H9 (cell line): ENCODE results near the gene LINGO3. TPM values are rescaled to one million over a fixed set of nuclear protein-coding genes. Genes with fewer than 3 reads are reported as not detected.
A peak's percentile ranks its signal among the peaks of the same experiment; 100 is the strongest.

Experiments
- DNase-seq: peaks from one replicate; pipeline ENCODE4 v3.0.0-alpha.2; 2017
- H2AFZ ChIP-seq: one replicate; pipeline ENCODE4 v1.6.1; 2013; ENCODE audit warnings: mild to moderate bottlenecking, low read length, control low read depth, moderate library complexity
- H2AK5ac ChIP-seq: 2 replicates; pipeline ENCODE4 v1.6.1; 2013; ENCODE audit warnings: low read length, control low read depth, mixed read lengths; ENCODE audit not compliant: insufficient read length
- H2BK120ac ChIP-seq: one replicate; pipeline ENCODE4 v1.6.1; 2013; ENCODE audit warnings: low read depth, mild to moderate bottlenecking, low read length, control low read depth, inconsistent platforms; ENCODE audit not compliant: poor library complexity, severe bottlenecking
- H2BK12ac ChIP-seq: 2 replicates; pipeline ENCODE4 v1.6.1; 2013; ENCODE audit warnings: low read length, control low read depth, mixed read lengths, low read depth; ENCODE audit not compliant: insufficient read length
- H2BK15ac ChIP-seq: 2 replicates; pipeline ENCODE4 v1.6.1; 2013; ENCODE audit warnings: low read depth, low read length, control low read depth
- H2BK20ac ChIP-seq: one replicate; pipeline ENCODE4 v1.6.1; 2013; ENCODE audit warnings: low read depth, mild to moderate bottlenecking, low read length, control low read depth, inconsistent platforms; ENCODE audit not compliant: poor library complexity, severe bottlenecking
- H2BK5ac ChIP-seq: 2 replicates; pipeline ENCODE4 v1.6.1; 2013; ENCODE audit warnings: low read length, control low read depth, mixed read lengths; ENCODE audit not compliant: insufficient read length
- H3K14ac ChIP-seq: 2 replicates; pipeline ENCODE4 v1.6.1; 2013; ENCODE audit warnings: low read length, control low read depth; ENCODE audit not compliant: insufficient read depth
- H3K18ac ChIP-seq: 2 replicates; pipeline ENCODE4 v1.6.1; 2013; ENCODE audit warnings: low read depth, mild to moderate bottlenecking, mixed read lengths, low read length, control low read depth; ENCODE audit not compliant: insufficient read length
- H3K23ac ChIP-seq: 2 replicates; pipeline ENCODE4 v1.6.1; 2013; ENCODE audit warnings: low read length, control low read depth, mixed read lengths, low read depth; ENCODE audit not compliant: insufficient read length
- H3K23me2 ChIP-seq: 2 replicates; pipeline ENCODE4 v1.6.1; 2013; ENCODE audit warnings: low read depth, mild to moderate bottlenecking, mixed read lengths, low read length, control low read depth; ENCODE audit not compliant: insufficient read length, poor library complexity, severe bottlenecking
- H3K27ac ChIP-seq: 2 replicates; pipeline ENCODE4 v1.5.1; 2013; ENCODE audit warnings: low read length, control low read depth, mixed read lengths, low read depth; ENCODE audit not compliant: insufficient read length
- H3K27me3 ChIP-seq: 2 replicates; pipeline ENCODE4 v1.6.1; 2013; ENCODE audit warnings: low read length, control low read depth, inconsistent platforms; ENCODE audit not compliant: insufficient read depth
- H3K4ac ChIP-seq: 2 replicates; pipeline ENCODE4 v1.6.1; 2013; ENCODE audit warnings: low read depth, mild to moderate bottlenecking, control low read depth, inconsistent platforms, low read length, moderate library complexity
- H3K4me1 ChIP-seq: 2 replicates; pipeline ENCODE4 v1.6.1; 2013; ENCODE audit warnings: low read length, control low read depth, inconsistent platforms; ENCODE audit not compliant: insufficient read depth
- H3K4me2 ChIP-seq: 2 replicates; pipeline ENCODE4 v1.6.1; 2013; ENCODE audit warnings: low read length, control low read depth, mixed read lengths; ENCODE audit not compliant: insufficient read length, insufficient read depth
- H3K56ac ChIP-seq: 2 replicates; pipeline ENCODE4 v1.6.1; 2013; ENCODE audit warnings: low read depth, mild to moderate bottlenecking, mixed read lengths, low read length, control low read depth; ENCODE audit not compliant: insufficient read length
- H3K79me1 ChIP-seq: 2 replicates; pipeline ENCODE4 v1.6.1; 2013; ENCODE audit warnings: low read depth, mild to moderate bottlenecking, moderate library complexity, low read length, control low read depth, inconsistent platforms; ENCODE audit not compliant: insufficient read depth, poor library complexity, severe bottlenecking
- H3K79me2 ChIP-seq: 2 replicates; pipeline ENCODE4 v1.6.1; 2013; ENCODE audit warnings: low read length, control low read depth, inconsistent platforms; ENCODE audit not compliant: insufficient read depth
- H3K9ac ChIP-seq: 2 replicates; pipeline ENCODE4 v1.6.1; 2013; ENCODE audit warnings: low read length, control low read depth, mixed read lengths; ENCODE audit not compliant: insufficient read length; ENCODE audit errors: extremely low read depth
- H3K9me3 ChIP-seq: one replicate; pipeline ENCODE4 v1.6.1; 2013; ENCODE audit warnings: low read depth, low read length, inconsistent platforms; ENCODE audit not compliant: control insufficient read depth
- H3T11ph ChIP-seq: one replicate; pipeline ENCODE4 v1.6.1; 2013; ENCODE audit warnings: mild to moderate bottlenecking, low read length, control low read depth, inconsistent platforms
- H4K20me1 ChIP-seq: one replicate; pipeline ENCODE4 v1.6.1; 2013; ENCODE audit not compliant: control insufficient read depth, insufficient read length, insufficient read depth
- H4K5ac ChIP-seq: 2 replicates; pipeline ENCODE4 v1.6.1; 2013; ENCODE audit warnings: low read depth, mild to moderate bottlenecking, mixed read lengths, low read length, control low read depth; ENCODE audit not compliant: insufficient read length
- H4K8ac ChIP-seq: replicated peaks from 2 replicates; pipeline ENCODE4 v1.6.1; 2013; ENCODE audit warnings: low read length, control low read depth, mixed read lengths, low read depth; ENCODE audit not compliant: insufficient read length
- H4K91ac ChIP-seq: 2 replicates; pipeline ENCODE4 v1.6.1; 2013; ENCODE audit warnings: low read depth, mild to moderate bottlenecking, moderate library complexity, mixed read lengths, low read length, control low read depth; ENCODE audit not compliant: insufficient read length
- H3K27ac Mint-ChIP-seq, 3 experiments: 2 replicates in 2 of 3; 3 replicates in 1 of 3; pipeline ENCODE4 v1.8.0; 2020 to 2021; ENCODE audit warnings: mixed read lengths in 3 of 3, mild to moderate bottlenecking in 1 of 3, moderate library complexity in 1 of 3
- H3K27me3 Mint-ChIP-seq: 2 replicates; pipeline ENCODE4 v1.8.0; 2021; ENCODE audit warnings: low read depth, mild to moderate bottlenecking, moderate library complexity, mixed read lengths
- H3K36me3 Mint-ChIP-seq, 3 experiments: 2 replicates in 2 of 3; 3 replicates in 1 of 3; pipeline ENCODE4 v1.8.0; 2020 to 2021; ENCODE audit warnings: low read depth in 3 of 3, mixed read lengths in 3 of 3; ENCODE audit not compliant: insufficient read depth in 1 of 3
- H3K4me1 Mint-ChIP-seq, 2 experiments: 2 replicates each; pipeline ENCODE4 v1.8.0; 2020; ENCODE audit warnings: mixed read lengths in 2 of 2
- H3K4me3 Mint-ChIP-seq, 2 experiments: 2 replicates in 1 of 2; 3 replicates in 1 of 2; pipeline ENCODE4 v1.8.0; 2020 to 2021; ENCODE audit warnings: mild to moderate bottlenecking in 2 of 2, mixed read lengths in 2 of 2, moderate library complexity in 1 of 2
- H3K9me3 Mint-ChIP-seq, 2 experiments: 2 replicates in 1 of 2; 3 replicates in 1 of 2; pipeline ENCODE4 v1.8.0; 2020; ENCODE audit warnings: mild to moderate bottlenecking in 2 of 2, mixed read lengths in 2 of 2, moderate library complexity in 1 of 2
- CTCF ChIP-seq: fragments of 200-600 bp; sonication (generic); conservative IDR thresholded peaks from 3 replicates; pipeline ENCODE4 v1.8.0; 2021; ENCODE audit warnings: antibody characterized with exemption, mild to moderate bottlenecking
- WGBS: extraction: QIAGEN DNeasy Blood & Tissue Kit; methylation state at CpG from one replicate; pipeline ENCODE4 v1.1.7; 2013; ENCODE audit warnings: missing lambda C conversion rate, low lambda C conversion rate, mixed read lengths; ENCODE audit not compliant: insufficient read length; ENCODE audit errors: extremely low coverage; 5-methylcytosine and 5-hydroxymethylcytosine counted together
- total RNA-seq: library from RNA; stranded (reverse); gene quantifications from 2 replicates; pipeline ENCODE4 v1.2.1, GENCODE V29; 2021

LINGO3 gene
- total RNA-seq, 1 experiment from 2014 or later: 0.28 TPM

GRCh38 chr19:2268861-2269243, 39.1 kb downstream of the LINGO3 start:
- Histone ChIP-seq H3K4me1 (0 out of 2 replicates have a peak, but pooled peaks cover 2% of the 10 kb centered on the region), H3K23ac (no peak overlapping the region), H2BK20ac (no peak overlapping the region), H3K23me2 (peaks cover 4% of the 10 kb centered on the region), H2AFZ (no peak overlapping the region), H3K79me2 (peaks cover 24% of the 10 kb centered on the region; the same call in 1 of the 2 replicates), H3K27me3 (no peaks in the 10 kb centered on the region), H3T11ph (no peak overlapping the region), H3K9me3 (no peaks in the 10 kb centered on the region), H3K18ac (no peak overlapping the region), H4K5ac (no peak overlapping the region), H2BK12ac (no peak overlapping the region), H3K79me1 (no peaks in the 10 kb centered on the region), H3K14ac (0 out of 2 replicates have a peak overlapping the region, but pooled peaks have one; percentile 75), H3K4me2 (no peak overlapping the region), H3K27ac (no peak overlapping the region), H3K9ac (peak overlapping the region; percentile 74), H2BK120ac (no peak overlapping the region), H2BK15ac (no peak overlapping the region), H2AK5ac (no peak overlapping the region), H4K20me1 (peaks cover 2% of the 10 kb centered on the region), H4K8ac (no peak overlapping the region), H3K56ac (no peak overlapping the region), H3K4ac (no peak overlapping the region), H4K91ac (no peak overlapping the region), H2BK5ac (no peak overlapping the region)
- TF ChIP-seq CTCF: no peak
- H3K36me3 Mint-ChIP-seq: peaks cover 12 to 32% (median 19%) of the 10 kb centered on the region in 3 experiments
- WGBS: no CpG with 5 or more reads among the region's 19 CpGs
- DNase-seq: no peak
- H3K27ac Mint-ChIP-seq: no peak overlapping the region; a peak in 1 of 7 replicates
- H3K27me3 Mint-ChIP-seq: peaks cover 8% of the 10 kb centered on the region
- peaks cover 13 to 26% of the 10 kb centered on the region in 2 experiments for H3K4me1 Mint-ChIP-seq
- no peaks in the 10 kb centered on the region; a peak in 3 of 5 replicates for H3K9me3 Mint-ChIP-seq
- peak overlapping the region; percentile 91 to 97 for H3K4me3 Mint-ChIP-seq
